Measurements from ENCODE around the gene CX3CL1.
"Not testable (repeated sequence)": the region's sequence is repeated elsewhere in the genome, so short reads cannot be mapped to it uniquely, and the experiment has no call there.

Gene CX3CL1

GRCh38 chr16:57383276-57384247 lies 11.3 kb downstream of the CX3CL1 start:
- DNase-seq, result no peak

DNA sequence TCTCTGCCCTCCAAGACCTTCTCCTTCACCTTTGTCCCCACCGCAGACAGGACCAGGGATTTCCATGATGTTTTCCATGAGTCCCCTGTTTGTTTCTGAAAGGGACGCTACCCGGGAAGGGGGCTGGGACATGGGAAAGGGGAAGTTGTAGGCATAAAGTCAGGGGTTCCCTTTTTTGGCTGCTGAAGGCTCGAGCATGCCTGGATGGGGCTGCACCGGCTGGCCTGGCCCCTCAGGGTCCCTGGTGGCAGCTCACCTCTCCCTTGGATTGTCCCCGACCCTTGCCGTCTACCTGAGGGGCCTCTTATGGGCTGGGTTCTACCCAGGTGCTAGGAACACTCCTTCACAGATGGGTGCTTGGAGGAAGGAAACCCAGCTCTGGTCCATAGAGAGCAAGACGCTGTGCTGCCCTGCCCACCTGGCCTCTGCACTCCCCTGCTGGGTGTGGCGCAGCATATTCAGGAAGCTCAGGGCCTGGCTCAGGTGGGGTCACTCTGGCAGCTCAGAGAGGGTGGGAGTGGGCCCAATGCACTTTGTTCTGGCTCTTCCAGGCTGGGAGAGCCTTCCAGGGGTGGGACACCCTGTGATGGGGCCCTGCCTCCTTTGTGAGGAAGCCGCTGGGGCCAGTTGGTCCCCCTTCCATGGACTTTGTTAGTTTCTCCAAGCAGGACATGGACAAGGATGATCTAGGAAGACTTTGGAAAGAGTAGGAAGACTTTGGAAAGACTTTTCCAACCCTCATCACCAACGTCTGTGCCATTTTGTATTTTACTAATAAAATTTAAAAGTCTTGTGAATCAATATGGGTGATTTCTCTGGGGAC lies 12.2 kb downstream of the CX3CL1 start:
- DNase-seq, result no peak

- DNase-seq, result no peak
These were observed 12.8 kb downstream of the CX3CL1 start for GRCh38 chr16:57385083-57385482.

DNA sequence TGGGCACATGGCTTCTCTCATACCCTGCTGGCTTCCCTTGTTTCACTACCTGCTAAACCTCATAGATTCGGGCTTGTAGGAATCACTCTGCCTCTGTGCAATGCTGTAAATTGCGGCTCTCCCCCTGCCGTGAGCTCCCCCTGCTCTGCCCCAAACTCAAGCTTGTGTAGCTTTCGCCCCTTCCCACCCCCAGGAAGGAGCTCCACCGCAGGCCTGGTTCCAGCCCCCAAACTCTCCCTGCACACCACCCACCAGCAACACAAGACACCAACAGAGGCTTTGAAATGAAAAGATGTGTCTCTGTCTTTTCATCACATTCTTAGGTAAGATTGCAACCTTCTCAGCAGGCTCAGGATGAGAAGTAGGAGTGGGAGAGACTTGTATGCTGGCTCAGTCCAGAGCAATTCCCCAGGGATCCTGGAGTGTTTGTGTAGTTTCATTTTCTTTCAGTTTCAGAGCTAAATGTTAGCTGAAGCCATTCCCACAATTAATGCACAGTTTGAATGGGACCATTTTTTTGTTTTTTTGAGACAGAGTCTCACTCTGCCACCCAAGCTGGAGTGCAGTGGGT lies 14.2 kb downstream of the CX3CL1 start:
- no peak for DNase-seq

DNA sequence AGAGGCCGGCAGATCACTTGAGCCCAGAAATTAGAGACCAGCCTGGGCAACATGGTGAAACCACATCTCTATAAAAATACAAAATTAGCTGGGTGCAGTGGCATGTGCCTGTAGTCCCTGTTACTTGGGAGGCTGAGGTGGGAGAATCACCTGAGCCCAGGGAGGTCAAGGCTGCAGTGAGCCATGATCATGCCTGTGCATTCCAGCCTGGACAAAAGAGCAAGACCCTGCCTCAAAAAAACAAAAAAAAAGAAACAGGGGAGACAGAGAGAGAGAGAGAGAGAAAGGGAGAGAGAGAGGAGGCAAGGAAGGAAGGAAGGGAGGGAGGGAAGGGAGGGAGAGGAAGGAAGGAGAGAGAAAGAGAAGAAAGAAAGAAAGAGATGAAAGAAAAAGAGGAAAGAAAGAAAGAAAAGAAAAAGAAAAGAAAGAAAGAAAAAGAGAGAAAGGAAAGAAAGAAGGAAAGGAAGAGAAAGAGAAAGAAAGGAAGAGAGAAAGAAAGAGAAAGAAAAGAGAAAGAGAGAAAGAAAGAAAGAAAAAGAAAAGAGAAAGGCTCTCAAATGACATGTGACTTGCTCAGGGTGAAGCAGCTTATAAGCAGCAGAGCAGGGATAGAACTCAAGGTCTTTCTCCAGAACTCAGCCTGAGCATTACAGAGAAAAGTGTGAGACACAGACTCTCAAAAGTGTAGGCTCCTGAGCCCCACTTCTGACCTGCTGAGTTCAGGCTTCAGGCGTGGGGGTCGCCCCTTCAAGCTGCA lies 15.5 kb downstream of the CX3CL1 start:
- no peak for DNase-seq

- no peak for DNase-seq
These were observed 16.2 kb downstream of the CX3CL1 start for GRCh38 chr16:57388359-57389086.

DNA sequence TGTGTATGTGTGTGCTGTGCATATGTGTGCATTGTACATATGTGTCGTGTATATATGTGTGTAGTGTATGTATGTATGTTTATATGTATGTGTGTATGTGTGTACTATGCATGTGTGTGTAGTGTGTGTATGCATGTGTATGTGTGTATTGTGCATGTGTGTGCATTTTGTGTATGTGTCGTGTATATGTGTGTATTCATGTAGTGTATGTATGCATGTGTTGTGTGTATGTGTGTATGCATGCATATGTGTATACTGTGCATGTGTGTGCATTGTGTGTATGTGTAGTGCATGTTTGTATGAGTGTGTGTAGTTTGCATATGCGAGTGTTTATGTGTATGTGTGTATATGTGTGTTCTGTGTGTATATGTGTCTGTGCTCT lies 16.8 kb downstream of the CX3CL1 start:
- no peak for DNase-seq

DNA sequence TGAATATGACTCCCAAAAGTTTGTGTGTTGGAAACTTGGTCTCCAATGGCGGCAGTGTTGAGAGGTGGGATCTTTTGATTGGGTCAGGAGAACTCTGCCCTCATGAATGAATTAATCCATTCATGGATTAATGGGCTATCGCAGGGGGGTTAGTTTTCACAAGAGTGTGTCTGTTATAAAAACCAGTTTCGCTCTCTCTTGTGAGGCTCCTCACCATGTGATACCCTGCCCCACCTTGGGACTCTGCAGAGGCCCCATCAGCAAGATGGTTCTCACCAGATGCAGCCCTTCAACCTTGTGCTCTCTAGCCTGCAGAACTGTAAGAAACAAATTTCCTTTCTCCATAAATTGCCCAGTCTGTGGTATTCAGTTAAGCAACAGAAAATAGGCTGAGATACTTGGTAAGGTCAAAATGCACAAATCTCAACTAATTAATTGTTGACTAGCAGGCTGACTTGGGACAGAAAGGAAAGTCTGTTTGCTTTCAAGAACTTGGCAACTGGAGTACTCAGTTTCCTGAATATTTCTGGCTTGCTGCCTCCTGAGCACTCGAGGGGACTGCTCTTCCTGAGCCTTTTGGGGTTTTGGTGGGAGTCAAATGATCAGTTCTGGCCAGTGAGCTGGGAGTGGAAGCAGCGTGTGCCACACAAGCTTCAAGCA lies 18.5 kb downstream of the CX3CL1 start:
- DNase-seq, result no peak

DNA sequence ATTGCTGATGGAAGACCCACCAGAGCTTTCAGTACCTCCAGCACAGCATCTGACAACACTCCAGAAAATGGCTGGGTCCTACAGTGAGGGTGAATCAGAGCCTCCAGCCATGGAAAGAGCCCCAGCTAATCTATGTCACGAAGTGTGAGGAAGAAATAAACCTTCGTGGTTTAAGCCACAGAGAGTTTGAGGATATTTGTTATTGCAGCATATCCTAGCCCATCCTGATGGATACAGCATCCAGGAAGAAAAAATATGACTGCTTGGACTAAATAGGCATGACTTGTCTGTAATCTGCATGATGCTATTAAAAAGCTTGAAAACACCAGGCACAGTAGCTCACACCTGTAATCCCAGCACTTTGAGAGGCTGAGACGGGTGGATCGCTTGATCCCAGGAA lies 19.0 kb downstream of the CX3CL1 start:
- no peak for DNase-seq

- no peak for DNase-seq
These were observed 19.4 kb downstream of the CX3CL1 start for GRCh38 chr16:57391708-57392107.

- no peak for DNase-seq
These were observed 20.4 kb downstream of the CX3CL1 start for GRCh38 chr16:57392694-57393093.

DNA sequence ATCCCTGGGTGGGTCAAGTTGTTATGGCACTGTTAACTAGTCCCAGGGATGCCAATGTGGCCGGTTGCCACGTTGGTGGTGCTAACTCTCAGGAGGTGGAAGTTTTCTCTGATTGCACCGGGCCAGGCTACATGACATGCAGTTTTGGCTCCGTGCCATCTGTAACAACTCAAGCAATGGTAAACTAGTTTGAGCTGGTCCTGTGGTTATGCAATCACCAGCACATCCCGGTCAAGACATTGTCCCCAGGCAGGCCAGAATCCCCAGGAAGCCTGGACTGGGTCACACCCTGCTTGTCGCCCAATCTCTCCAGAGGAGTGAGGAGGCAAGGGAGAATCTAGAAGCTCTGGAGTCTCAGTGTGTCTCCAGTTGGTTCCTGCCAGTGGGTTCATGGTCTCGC lies 22.2 kb downstream of the CX3CL1 start:
- DNase-seq, result no peak

GRCh38 chr16:57395026-57395425 lies 22.7 kb downstream of the CX3CL1 start:
- no peak for DNase-seq

DNA sequence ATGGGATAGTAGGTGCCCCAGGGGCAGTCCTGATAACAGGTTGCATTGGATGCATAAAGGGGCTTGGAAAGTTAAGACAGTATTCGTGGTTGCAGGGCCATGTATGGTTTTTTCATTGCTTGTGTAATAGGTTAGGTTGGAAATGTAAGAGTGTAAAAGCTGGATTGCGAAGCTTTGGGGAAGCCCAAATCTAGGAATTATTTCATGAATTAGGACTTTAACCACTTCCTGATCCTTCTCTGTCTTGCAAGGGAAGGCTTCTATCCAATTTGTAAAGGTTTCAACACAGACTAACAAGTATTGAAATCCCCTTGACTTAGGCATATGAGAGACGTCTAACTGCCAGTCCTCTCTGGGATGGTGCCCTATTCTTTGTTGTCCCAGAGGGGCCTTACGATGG lies 24.5 kb downstream of the CX3CL1 start:
- no peak for DNase-seq

GRCh38 chr16:57397493-57397892 lies 25.2 kb downstream of the CX3CL1 start:
- DNase-seq, result not testable (repeated sequence)

DNA sequence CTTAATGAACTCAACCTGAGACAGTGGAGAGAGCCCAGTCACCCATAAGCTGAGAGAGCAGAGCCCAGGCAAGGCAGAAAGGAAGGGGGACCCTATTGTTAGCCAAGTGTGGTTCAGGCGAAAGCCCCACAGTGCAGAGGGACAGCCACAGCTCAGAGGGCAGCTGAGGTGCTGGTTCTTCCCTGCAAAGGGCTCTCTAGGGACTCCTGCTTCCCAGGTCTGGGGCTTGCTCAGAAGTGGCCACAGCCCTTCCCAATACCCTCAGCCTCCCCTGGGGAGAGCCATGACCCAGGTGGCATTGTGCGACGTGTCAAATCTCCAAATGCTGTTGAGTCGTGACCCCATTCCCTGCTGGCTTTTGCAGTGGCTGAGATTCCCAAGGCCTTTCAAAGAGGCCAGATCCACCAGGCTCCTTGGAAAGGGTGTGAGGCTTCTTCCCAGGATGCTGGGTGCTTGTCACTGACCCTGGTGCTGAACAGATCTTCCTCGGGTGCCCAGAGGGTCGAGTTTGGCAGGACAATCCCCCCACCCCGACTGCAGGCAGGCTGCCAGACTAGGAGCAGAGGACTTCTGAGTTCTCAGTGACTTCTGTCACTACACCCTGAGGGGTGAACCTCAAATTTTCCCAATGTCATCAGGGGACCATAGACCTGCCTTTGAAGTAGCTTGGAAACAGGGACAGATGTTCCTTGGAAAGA lies 29.8 kb downstream of the CX3CL1 start:
- DNase-seq, result no peak

- no peak for DNase-seq
These were observed 31.9 kb downstream of the CX3CL1 start, which contains the start of gene CCL17 for GRCh38 chr16:57403965-57404817. Gene CCL17 (plus strand): TSS chr16:57404767. CDS start chr16:57413933, 9,166 bp downstream.

DNA sequence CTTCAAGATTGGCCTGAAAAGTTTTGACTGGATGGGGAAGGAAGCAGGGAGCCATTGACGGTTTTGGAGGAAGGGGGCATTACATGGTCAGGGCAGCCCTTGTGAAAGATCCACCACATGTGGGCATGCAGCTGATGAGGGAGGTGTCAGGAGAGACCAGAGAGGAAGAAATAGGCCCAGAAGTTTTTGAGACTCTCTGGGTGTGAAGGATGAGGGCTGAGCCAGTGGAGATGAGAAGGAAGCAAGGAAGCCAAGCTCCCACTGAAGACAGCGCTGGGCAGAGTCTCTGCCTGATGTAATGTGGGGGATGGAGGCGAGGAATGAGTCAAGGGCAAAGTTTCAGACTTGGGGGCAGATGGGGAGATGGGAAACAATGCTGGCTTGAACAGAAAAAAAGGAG lies 32.8 kb downstream of the CX3CL1 start:
- no peak for DNase-seq

DNA sequence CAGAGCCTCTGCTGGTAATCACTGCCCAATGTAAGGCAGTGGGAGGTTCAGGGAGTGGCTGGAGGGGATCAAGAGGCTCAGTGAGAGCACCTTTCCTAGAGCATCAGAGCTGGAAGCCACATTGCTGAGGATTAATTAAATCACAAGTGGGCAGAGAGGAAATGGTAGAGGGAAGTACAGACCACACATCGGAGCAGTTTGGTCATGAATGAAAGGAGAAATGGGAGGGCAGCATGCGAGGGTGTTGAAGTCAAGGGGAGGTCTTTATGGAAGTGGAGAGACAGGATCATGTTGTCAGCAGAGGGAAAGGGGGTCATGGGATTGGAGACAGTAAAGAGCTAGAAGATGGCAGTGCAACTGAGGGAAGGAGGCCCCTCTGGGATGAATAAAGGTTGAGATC lies 34.6 kb downstream of the CX3CL1 start:
- DNase-seq, result no peak

Measured in CD4-positive, alpha-beta T cell treated with Interleukin-12 subunit alpha and Interleukin-12 subunit beta, for 1 hour (primary cell).